ENCODE measurements around the gene TTC31.

TTC31 gene

GRCh38 chr2:74503506-74504475 is 20.9 kb downstream of the TTC31 start:
- no peak for DNase-seq (ENCODE audit: low read depth in 2 of 2)

GRCh38 chr2:74504591-74504990 is 21.7 kb downstream of the TTC31 start:
- no peak for DNase-seq (ENCODE audit: low read depth in 2 of 2)

GRCh38 chr2:74505448-74506246 is 22.8 kb downstream of the TTC31 start:
- no peak for DNase-seq (ENCODE audit: low read depth in 2 of 2)

- DNase-seq (ENCODE audit: low read depth in 2 of 2) = peak; percentile 96 to 97
Observed at GRCh38 chr2:74507145-74507925, 24.5 kb downstream of the TTC31 start, which contains the start of gene PCGF1. PCGF1 (minus strand) TSS chr2:74507695; CDS start chr2:74507668, 27 bp downstream.

GRCh38 chr2:74507926-74508520 is 25.1 kb downstream of the TTC31 start:
- DNase-seq (ENCODE audit: low read depth in 2 of 2) = peak; percentile 82

GRCh38 chr2:74510272-74510671 is 27.4 kb downstream of the TTC31 start:
- no peak for DNase-seq (ENCODE audit: low read depth in 2 of 2)

GRCh38 chr2:74511104-74511989 is 28.5 kb downstream of the TTC31 start:
- DNase-seq (ENCODE audit: low read depth in 2 of 2) = no peak

- DNase-seq (ENCODE audit: low read depth in 2 of 2) = no peak
Observed at GRCh38 chr2:74512744-74513604, 30.1 kb downstream of the TTC31 start.

- no peak for DNase-seq (ENCODE audit: low read depth in 2 of 2)
Observed at GRCh38 chr2:74513605-74514367, 30.9 kb downstream of the TTC31 start.

GRCh38 chr2:74514368-74515270 is 31.7 kb downstream of the TTC31 start, which contains the start of gene TLX2:
TLX2 (plus strand) TSS chr2:74514450; CDS start chr2:74514807, 357 bp downstream.
- DNase-seq (ENCODE audit: low read depth in 2 of 2) = no peak

- no peak for DNase-seq (ENCODE audit: low read depth in 2 of 2)
Observed at GRCh38 chr2:74515271-74515980, 32.5 kb downstream of the TTC31 start.

GRCh38 chr2:74515981-74516633 is 33.2 kb downstream of the TTC31 start:
- peak in 1 of 2 experiments; percentile 19 for DNase-seq (ENCODE audit: low read depth in 2 of 2)

- DNase-seq (ENCODE audit: low read depth in 2 of 2) = no peak
Observed at GRCh38 chr2:74516650-74517049, 33.8 kb downstream of the TTC31 start.

GRCh38 chr2:74522516-74522915 is 39.6 kb downstream of the TTC31 start:
- DNase-seq (ENCODE audit: low read depth in 2 of 2) = no peak

GRCh38 chr2:74524005-74524404 is 41.1 kb downstream of the TTC31 start:
- DNase-seq (ENCODE audit: low read depth in 2 of 2) = no peak
